Left forelimb (tissue), 1 donor: ENCODE data around the gene DSCAM.
"Not testable (repeated sequence)": the region's sequence is repeated elsewhere in the genome, so short reads cannot be mapped to it uniquely, and the experiment has no call there.

ENCODE experiments used
- DNase-seq: peaks from one replicate; pipeline ENCODE4 v3.0.0-alpha.2; 2018; ENCODE audit warnings: low spot score

DSCAM gene

DNA sequence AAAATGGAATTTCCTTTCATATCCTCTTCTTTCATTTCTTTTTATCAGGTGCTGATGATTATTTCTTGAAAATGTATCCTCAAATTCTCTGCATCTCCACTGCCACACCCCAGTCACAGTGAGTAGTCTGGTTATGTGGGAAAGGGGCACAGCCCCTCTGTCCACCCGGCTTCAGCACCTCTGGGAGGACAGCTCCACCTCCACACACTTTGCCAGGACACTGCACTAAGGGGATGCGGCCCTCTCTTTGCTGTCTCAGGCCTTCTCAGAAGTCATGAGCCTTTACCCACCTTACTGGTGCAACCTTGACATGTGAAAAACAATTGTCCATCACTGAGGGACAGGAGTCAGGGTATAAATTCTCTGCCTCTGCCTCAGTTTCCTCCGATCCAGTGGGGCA is 546.7 kb downstream of the DSCAM start:
- no peak for DNase-seq

DNA sequence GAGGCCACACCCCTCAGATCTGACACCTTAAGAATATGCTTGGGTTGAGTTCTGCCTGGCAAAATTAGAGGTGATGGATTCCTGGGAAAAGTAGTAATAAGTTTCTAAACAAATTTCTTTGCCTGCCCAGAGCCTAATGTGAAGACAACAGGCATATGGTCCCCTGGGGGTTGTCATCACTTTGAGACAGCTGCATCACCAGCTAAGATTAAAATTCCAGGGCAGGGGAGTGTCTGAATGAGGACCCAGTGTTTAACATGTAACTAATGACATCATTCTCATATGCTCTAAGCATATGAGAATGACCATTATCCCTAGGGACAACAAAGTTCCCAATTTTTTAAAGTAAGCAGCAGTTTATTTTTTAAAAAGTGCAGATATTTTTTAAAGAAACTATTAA is 547.5 kb downstream of the DSCAM start:
- no peak for DNase-seq

DNA sequence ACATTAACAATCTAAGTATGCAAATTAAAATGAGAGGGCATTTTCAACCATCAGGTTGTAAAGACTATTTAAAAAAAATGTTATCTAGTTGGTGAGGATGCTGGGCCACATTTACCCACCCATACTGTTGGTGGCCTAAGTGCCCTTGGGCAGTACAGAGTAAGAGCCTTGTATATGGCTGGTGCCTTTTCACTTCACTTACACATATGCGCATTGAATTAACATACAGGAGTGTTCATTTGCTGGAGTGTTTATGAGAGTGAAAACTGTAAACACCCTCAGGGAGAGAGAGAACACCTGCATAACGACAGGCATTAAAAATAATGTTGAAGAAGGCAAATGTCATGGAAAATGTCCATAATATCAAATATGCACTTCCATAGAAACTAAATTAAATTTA is 552.6 kb downstream of the DSCAM start:
- no peak for DNase-seq

DNA sequence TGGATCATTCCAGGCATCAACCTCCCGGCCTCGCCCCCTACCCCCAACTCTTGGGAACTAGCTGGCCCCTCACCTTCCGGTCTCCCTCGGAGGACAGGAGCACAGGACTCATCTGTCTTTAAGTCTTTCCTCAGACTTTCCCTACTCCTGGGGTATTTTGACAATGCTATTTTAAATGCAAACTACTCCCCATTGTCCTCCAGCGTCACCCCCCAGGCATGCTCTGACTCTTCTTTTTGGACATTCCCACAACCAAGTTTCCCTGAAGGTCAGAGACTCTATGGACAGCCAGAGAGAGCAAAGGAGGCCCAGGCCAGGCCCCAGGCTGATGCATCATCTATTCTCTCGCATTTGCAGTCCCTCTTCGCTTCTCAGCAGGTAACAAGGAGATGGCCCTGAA is 555.4 kb downstream of the DSCAM start:
- no peak for DNase-seq

DNA sequence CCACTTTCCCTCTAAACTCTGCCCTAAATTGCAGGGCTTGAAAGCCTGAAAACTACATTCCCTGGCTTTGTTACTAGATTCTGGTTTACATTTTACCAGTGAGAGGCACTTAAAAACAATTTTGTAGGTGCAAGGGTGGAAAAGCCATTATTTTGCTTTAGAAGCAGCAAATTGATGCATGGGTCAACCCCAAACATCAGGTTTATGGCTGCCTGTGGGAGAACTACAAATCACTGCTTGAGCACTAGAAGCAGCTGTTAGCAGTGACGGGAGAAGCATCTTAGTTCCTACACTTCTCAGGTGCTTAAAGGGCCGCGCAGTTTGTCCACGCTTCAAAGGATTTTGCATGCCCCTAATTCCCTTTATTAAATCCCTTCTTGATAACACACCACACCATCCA is 562.5 kb downstream of the DSCAM start:
- no peak for DNase-seq

DNA sequence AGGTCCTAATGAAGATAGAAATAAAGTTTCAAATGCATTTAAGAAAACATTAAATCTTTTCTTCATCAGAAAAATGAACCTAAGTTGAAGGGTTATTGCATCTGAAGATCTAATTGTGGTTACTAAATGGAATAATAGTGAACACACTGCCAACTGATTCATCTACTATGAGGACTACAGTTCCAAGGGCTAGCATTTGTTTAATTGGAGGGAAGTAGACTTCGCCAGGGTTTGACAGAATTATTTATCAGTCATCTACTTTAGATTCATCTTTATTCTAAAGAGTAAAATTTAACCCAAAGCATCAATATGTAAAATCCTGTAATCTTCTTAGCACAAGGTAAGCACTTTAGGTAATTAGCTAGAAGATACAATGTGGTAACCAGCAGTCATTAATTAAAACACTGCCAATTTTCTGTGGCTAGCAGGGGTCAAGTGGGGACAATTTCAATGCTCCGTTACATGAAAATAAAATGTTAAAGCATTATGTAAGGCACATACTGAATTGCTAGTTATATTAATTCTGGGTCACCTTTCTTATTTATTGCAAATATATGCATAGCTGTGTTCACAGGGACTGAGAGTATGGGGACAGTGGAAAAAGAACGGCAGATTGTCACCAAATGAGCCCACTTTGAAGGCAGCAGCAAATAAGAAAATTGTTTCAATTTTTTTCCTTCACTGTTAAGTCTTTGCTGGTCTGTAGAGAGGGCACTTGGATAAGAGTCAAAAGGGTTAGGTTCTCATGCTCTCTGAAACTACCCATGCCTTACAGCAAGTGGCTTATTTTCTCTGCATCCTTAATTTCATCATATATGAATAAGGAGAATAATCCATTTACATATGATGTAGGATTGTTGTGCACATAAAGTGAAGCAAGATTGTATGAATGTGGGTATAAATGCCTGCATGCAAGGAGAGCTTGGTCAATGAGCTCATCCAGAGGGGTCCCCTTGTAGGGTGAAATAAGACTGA is 563.8 kb downstream of the DSCAM start:
- DNase-seq = no peak

DNA sequence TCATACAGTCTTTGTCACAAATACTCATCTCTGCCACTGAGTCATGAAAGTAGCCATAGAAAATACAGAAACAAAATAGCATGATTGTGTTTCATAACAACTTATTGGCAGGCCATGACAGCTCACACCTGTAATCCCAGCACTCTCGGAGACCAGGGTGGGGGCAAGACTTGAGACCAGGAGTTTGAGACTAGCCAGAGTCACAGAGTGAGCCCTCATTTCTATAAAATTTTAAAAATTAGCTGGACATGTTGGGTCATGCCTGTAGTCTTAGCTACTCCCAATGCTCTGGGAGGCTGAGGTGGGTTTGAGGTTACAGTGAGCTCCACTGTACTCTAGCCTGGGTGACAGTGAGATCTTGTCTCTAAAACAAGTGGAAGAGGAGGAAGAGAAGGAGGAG is 568.6 kb downstream of the DSCAM start:
- no peak for DNase-seq

DNA sequence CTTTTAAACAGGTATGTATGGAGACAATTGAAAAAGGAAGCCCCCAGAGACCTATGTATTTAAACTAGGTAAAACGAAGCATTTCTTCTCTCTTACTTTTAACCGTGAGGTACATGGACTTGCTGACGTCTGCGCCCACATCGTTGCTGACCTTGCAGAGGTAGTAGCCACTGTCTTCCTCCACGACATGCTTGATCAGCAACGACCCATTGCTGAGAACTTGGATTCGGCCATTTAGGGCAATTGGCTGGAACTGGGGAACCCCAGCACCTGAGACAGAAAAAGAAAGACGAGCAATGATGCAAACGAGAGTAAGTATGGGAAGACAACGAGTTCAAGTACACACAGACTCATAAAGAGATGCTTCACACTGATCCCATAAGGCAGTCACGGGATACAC is 571.0 kb downstream of the DSCAM start:
- no peak for DNase-seq

DNA sequence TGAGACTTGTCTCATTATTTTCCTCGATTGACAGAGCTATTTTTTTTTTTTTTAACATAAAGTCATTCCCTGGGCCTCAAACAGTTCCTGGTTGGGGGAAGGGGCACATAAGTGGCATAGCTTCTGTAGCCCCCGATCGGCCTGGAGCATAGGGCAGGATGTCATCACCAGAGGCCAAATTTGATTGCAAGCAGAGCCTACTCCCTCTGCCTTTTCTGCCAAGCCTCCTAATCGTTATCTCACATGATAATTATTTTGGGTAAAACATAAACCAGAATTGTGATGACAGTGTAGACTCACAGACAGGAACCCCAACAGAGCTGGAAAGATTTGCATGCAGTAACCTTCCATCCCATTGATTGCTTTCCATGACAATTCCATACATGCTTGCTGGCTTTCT is 574.9 kb downstream of the DSCAM start:
- no peak for DNase-seq

DNA sequence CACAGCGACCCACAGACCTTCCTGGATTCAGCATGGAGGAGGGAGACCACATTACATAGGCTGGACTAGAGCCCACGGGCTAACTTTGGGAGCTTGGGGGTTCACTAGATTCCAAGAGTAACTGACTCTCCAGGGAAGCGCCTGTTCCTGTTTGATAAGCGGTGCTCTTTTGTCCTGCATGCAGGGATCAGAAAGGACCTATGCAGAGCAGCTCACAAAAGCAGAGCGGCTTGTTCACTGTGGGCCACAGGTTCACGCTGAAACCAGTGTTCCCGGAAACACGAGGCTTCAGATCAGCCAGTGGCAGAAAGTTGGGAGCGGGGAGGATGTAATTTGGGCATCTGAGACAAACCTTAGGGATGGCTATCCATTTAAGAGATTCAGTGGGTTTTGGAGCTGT is 575.8 kb downstream of the DSCAM start:
- no peak for DNase-seq

DNA sequence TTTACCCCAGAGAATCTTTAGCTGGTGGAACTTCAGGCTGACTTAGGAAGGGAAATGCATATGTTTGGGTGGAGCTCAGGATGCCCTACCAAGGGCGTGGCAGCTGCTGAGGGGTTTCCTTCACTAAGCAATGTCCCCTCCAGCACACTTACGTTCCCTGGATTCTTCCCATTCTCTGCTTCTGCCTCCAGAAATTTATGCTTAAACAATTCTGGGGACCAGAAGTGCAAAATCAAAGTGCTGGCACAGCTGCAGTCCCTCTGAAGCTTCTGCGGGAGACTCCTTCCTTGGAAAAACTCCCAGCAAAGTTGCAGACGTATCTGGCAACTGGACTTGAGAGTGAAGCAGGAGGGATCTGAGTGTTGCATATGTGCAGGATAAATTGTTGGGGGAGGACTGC is 576.9 kb downstream of the DSCAM start:
- DNase-seq = no peak

DNA sequence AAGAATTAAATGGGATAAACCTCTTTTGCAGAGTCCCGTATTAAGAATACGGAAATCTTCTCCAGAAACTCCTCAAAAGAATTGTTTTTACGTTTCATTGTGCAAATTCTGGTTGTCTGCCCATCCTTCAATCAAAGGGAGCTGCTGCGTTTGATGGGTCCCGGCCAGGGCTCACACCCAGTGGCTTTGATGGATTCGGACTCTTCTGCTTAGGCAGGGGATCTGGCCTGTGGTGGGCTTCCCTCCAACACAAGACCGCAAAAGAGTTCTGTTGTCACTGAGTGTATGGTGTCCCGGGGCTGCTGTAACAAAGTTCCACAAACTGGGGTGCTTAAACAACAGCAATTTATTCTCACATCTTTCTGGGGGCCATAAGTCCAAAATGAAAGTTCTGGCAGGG is 577.7 kb downstream of the DSCAM start:
- no peak for DNase-seq

DNA sequence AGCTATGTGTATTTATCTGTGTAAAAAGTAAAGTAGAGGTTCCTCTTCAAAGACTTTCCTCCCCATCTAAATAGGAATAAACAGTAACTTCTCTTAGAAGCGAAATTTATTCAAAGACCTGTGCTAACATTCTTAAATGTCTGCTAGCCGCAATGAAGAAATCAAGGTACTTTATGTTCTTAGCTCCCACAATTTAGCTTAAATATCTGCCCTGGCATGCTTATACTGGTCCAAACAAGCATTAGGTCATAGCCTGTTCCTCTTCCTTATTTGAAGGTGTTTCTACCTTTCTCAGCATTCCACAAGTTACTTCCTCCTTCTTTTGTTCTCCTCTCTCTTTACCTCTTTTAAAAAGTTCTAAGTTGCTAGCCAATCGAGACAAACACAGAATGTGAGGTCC is 588.5 kb downstream of the DSCAM start:
- not testable (repeated sequence) for DNase-seq

DNA sequence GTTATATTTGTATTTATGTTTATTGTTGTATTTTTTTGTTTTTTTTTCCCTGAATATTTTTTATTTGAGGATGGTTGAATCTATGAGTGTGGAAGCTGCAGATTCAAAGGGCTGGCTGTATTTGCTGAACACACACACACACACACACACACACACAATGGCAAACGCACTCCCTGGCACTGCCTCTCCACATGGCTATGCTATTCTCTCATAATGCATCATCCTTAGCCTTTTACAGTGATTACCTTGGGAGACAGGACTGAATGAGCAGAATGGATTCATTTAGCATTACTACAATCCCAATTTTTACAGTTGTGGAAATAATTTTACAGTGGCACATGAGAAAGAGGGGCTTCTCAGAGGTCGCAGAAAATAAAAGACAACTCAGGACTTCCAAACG is 589.6 kb downstream of the DSCAM start:
- DNase-seq = no peak

DNA sequence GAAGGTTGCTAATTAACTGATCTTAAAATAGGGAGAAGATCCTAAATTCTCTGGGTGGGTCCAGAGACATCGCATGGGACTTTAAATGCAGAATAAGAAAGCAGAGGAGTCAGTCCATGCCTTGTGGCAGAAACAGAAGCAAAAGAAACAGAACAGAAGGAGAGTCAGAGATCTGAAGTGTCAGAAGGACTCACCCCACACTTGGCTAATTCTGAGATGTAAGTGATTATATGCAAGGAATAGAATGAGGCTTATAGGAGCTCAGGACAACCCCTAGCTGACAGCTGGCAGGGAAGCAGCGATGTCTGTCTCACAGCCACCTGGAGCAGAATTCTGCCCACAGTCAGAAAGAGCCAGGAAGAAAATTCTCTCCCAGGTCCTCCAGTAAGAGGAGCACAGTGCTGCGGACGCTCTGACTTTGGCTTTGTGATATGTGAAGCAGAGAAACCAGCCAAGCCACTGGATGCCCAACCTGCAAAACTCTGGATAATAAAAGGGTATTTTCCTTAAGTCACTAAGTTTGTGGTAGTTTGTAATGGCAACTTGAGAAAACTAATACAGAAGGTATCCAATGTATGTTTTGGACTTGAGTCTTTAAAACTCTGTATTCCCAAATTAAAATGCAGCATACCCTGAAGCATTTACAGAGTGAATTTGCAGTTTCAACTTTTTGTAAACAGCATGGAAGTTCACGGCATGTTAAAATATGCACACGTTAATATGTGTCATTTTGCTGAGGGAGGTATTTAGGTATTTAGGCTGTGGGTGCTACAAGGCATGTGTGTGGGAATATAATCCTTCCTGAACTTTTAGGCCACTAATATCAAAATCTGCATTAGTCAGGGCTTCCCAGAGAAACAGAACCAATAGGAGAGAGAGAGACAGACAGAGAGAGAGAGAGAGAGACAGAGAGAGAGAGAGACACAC is 591.2 kb downstream of the DSCAM start:
- DNase-seq = no peak

DNA sequence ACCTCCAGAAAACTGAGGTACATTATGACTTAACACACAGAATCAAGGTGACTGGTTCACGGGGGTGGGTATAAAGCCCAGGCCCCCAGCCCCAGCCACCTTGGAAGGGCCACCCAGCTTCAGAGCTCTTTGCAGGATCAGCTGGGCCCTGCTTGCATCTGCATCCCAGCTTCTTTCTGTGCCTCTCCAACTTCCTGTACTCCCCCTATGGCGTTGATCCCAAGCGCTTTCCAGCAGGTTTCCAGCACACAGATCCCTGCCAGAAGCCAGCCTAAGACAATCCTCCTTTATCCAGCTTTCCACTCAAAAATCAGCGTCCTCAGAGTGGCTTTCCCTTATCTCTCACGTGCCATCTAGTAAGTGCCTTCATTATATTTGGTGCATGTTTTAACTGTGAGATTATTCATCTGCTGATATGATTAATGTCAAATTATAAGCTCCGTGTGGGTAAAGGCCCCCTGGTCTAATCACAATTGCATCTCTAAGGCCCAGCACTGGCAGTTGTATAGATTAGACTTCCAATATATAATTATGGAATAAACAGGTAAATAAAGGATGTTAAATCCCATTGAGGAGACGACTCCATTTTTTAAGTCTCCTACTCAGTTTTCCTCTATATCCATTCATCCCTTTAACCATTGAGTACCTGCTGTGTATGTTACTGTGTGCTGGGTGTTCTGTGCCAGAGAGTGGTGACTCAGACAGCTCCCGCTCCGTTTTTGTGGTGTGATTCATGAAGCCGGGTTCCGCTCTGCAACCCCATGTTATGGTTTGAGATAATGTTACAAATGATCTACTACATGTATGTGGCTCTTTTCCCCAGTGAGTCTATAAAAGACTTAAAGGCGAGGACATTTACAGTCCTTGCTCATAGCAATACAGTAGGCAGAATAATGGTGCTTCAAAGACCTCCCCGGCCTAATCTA is 592.2 kb downstream of the DSCAM start:
- no peak for DNase-seq

DNA sequence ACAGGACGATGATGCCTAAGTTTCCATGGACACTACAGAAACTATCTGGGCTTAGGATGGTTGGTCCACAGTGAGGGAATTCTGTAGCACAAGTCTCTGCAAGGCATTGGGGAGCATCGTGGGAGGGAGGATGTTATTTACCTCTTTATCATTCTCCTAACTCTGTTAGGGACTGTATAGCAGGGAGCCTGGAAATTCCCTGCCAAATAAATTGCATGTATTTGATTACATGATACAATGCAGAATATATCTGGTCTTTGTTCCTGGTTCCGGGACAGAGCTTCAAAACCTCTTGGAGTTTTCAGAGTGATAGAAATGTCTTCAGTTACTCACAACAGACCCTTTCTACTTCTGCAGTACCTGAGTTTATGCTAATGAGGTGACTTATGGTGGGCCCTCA is 593.8 kb downstream of the DSCAM start:
- DNase-seq = no peak

DNA sequence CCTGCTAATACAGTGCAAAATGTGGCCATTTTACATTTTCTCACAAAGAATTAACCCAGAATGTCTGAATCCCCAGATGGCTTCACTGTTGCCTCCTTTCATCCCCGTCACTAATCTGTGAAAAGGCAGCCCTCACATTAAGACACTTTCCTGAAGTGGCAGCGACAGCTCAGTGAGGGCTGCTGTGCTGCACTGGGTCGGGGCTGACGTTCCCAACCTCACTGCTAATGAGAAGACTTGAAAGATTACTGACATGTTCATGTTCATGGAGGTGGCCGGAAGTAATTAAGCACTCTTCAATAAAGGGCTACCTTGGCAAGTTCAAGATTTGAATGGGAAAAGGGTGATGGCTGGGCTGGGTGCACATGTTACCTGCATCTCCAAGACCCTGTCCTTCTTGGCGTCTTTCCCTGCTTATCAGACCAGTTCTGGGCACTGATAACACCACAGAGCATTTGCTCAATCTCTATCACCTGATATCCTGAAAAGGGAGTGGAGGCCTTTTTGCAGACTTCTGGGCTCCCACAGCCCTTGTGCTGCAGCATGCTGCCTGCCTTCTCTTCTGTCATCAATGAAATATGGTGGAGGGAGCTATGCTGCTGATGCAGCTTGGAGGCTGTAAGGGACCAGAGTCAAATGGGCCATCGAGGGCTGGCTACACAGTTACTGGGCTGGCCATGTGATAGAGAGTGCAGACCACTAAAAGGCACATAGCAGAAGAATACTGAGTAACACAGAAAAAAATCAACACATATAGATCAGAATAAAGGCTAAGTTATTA is 596.3 kb downstream of the DSCAM start:
- no peak for DNase-seq

DNA sequence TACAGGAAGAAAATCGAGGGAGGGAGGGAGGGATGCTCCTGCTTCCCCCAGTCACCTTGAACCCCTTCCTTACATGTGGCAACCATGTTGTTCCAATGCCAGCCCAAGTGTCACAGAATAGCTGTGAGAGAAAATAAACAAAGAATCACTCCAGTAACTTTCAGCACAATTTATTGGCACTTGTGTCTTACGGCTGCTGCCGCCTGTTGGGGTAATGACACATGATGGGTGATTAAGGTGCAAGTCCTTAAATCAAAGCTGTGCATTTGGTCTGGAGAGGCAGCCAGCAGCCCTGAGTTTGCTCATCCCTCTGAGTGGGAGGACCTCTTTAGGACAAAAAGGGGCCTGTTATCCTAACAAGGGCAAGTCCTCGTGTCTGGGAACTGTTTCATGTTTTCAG is 602.0 kb downstream of the DSCAM start:
- DNase-seq = no peak

DNA sequence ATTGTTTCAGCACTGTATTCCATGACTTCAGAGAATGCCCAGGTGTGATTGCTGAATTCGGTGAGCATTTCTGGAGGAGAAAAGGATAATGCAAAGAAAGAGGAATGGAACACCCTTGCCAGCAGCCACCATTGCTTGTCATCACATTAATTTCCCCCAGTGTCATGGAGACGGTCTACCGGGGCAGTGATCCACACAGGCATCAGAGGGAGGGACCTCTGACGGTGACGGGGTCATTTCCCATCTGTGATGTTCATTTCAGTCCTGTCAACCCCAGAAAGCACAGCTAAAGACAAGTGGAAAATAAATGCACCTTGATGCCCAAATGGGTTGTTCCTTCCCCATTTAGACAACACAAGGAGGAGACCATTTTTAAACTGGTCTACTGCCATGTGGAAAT is 603.3 kb downstream of the DSCAM start:
- DNase-seq = no peak
